ENCODE data around the gene SNRNP70.

DNA sequence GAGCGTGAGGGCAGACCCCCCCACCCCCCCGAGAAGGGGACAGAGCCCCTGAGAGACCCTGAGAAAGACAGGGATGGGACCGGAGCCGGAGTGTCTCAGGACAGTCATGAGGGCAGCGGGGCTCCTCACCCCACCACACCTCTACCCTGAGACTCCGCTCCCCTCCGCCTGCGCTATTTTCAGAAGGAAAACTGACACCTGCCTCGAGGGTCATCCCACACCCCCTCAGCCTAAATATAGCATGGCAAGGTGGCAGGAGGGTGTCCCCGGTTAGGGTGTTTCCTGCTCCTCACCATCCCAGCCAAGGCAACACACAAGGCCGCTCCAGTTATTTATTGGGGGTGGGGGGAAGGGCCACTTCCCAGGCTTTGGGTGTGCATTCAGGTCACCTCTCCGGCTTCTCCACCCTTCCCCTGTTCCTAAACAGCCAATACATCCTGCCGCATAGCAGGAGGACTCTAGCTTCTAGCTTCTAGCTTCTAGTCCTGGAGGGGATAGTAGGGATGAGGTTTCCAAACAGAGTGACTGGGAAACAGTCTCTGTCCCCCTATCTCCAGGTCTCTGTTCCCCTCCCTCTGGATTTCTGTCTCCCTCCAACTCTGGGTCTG, 19.2 kb upstream of the SNRNP70 start:
- TF ChIP-seq POLR2A (IDR thresholded peaks at IDR 0.05) = no peak
- TF ChIP-seq, protein P1, sequence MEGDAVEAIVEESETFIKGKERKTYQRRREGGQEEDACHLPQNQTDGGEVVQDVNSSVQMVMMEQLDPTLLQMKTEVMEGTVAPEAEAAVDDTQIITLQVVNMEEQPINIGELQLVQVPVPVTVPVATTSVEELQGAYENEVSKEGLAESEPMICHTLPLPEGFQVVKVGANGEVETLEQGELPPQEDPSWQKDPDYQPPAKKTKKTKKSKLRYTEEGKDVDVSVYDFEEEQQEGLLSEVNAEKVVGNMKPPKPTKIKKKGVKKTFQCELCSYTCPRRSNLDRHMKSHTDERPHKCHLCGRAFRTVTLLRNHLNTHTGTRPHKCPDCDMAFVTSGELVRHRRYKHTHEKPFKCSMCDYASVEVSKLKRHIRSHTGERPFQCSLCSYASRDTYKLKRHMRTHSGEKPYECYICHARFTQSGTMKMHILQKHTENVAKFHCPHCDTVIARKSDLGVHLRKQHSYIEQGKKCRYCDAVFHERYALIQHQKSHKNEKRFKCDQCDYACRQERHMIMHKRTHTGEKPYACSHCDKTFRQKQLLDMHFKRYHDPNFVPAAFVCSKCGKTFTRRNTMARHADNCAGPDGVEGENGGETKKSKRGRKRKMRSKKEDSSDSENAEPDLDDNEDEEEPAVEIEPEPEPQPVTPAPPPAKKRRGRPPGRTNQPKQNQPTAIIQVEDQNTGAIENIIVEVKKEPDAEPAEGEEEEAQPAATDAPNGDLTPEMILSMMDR (IDR thresholded peaks at IDR 0.05) = no peak
